Prostate gland (tissue), 2 donors: Measurements from ENCODE around the gene KCNJ13. TPM values are rescaled to one million over a fixed set of nuclear protein-coding genes. Genes with fewer than 3 reads are reported as not detected.

ENCODE experiments used
- DNase-seq: peaks from one replicate; pipeline ENCODE4 v3.0.0-alpha.2; 2019; ENCODE audit warnings: low spot score
- H3K27ac ChIP-seq, 2 donors: fragments of 200-600 bp; sonication (generic); 2 replicates each; pipeline ENCODE4 v1.5.1; 2017 to 2019
- H3K27me3 ChIP-seq: fragments of 200-600 bp; sonication (generic); replicated peaks from 2 replicates; pipeline ENCODE4 v1.5.1; 2019; ENCODE audit not compliant: insufficient read depth
- H3K36me3 ChIP-seq, 2 donors: fragments of 200-600 bp; sonication (generic); 1 replicate in 1 of 2; 2 replicates in 1 of 2; pipeline versions ENCODE4 v1.5.1 to v1.8.1; 2017 to 2019
- H3K4me1 ChIP-seq: fragments of 200-600 bp; sonication (generic); replicated peaks from 2 replicates; pipeline ENCODE4 v1.5.1; 2019
- H3K4me3 ChIP-seq, 2 donors: fragments of 200-600 bp; sonication (generic); 2 replicates each; pipeline ENCODE4 v1.5.1; 2017 to 2019
- H3K9me3 ChIP-seq: fragments of 200-600 bp; sonication (generic); 2 replicates; pipeline ENCODE4 v1.5.1; 2017
- CTCF ChIP-seq, 4 experiments: fragments of 200-600 bp in 2 of 4; fragments of 450-650 bp in 2 of 4; sonication (generic) in 2 of 4; IDR thresholded peaks; 1 replicate in 3 of 4; 2 replicates in 1 of 4; pipeline ENCODE4 v1.5.1; 2016 to 2019; ENCODE audit warnings: antibody characterized with exemption in 4 of 4, mild to moderate bottlenecking in 2 of 4, moderate library complexity in 2 of 4
- POLR2A ChIP-seq: fragments of 450-650 bp; IDR thresholded peaks from one replicate; pipeline ENCODE4 v1.6.1; 2016; ENCODE audit warnings: antibody characterized with exemption, mild to moderate bottlenecking
- POLR2AphosphoS5 ChIP-seq: sonication (generic); formaldehyde crosslinking; IDR thresholded peaks from one replicate; pipeline ENCODE4 v1.6.1; 2017; ENCODE audit warnings: antibody characterized with exemption
- WGBS: methylation state at CpG from one replicate; pipeline ENCODE4 v1.1.5; 2018; 5-methylcytosine and 5-hydroxymethylcytosine counted together
- intact Hi-C: fragments of 100-400 bp; cut with DNase I; formaldehyde crosslinking; loops from one replicate; pipeline ENCODE4 v1.14.2; 2022
- total RNA-seq, 2 donors: library from RNA; depleted of rRNA; stranded (reverse); fragments of >200 nt; gene quantifications; one replicate each; pipeline ENCODE4 v1.1.0, GENCODE V29; 2016

The KCNJ13 gene
- 1 to 10 TPM in 1 of 2 donors, under 1 TPM in 1; 0.32 to 3.5 TPM for total RNA-seq

GRCh38 chr2:232776435-232776834, at the start of gene KCNJ13:
Gene KCNJ13 (minus strand): TSS chr2:232776565. CDS start chr2:232771362, 5,203 bp downstream.
- Histone ChIP-seq H3K36me3 (no peaks in the 10 kb centered on the region), H3K9me3 (no peaks in the 10 kb centered on the region), H3K27me3 (no peaks in the 10 kb centered on the region), H3K4me3 (no peak within 1 kb of the TSS), H3K4me1 (no peaks in the 10 kb centered on the region), H3K27ac (no peak within 1 kb of the TSS)
- intact Hi-C loops = no loop called here
- DNase-seq = no peak
- TF ChIP-seq POLR2A = no peak
- TF ChIP-seq CTCF (IDR thresholded peaks at IDR 0.05) = no peak
- TF ChIP-seq POLR2AphosphoS5 = no peak
- 37% methylated on average over 1 of the region's 1 CpG for WGBS

GRCh38 chr2:232817756-232818155, 41.4 kb upstream of the KCNJ13 start:
- TF ChIP-seq CTCF (IDR thresholded peaks at IDR 0.05) (no peak), POLR2A (no peak), POLR2AphosphoS5 (no peak)
- intact Hi-C loops = no loop called here
- Histone ChIP-seq H3K4me1 (no peaks in the 10 kb centered on the region), H3K9me3 (no peaks in the 10 kb centered on the region), H3K36me3 (peaks cover 6 to 7% of the 10 kb centered on the region in 2 donors), H3K4me3 (no peak overlapping the region), H3K27ac (no peak overlapping the region), H3K27me3 (no peaks in the 10 kb centered on the region)
- 79% methylated on average over 3 of the region's 3 CpGs for WGBS
- no peak for DNase-seq

DNA sequence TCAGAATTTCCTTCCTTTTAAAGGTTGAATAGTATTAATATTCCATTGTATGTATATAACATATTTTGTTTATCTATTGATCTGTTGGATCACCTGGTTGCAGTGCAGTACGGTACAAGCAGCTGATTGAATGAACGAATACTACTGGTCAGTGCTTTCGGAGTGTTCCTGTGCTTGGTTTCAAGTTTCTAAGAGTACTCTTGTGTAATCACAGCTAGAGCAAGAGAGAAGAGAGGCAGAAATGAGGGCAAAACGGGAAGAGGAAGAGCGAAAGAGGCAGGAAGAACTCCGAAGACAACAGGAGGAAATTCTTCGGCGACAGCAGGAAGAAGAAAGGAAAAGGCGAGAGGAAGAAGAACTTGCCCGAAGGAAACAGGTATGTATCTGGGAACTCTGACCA, 40.3 kb upstream of the KCNJ13 start:
- H3K36me3 ChIP-seq = peaks cover 6 to 7% of the 10 kb centered on the region in 2 donors
- H3K27ac ChIP-seq = no peak overlapping the region
- WGBS = 84% methylated on average over 10 of the region's 10 CpGs

GRCh38 chr2:232815569-232815968, 39.2 kb upstream of the KCNJ13 start:
- no peaks in the 10 kb centered on the region for H3K27me3 ChIP-seq
- no peak for DNase-seq
- H3K9me3 ChIP-seq = no peaks in the 10 kb centered on the region
- intact Hi-C loops = no loop called here
- peaks cover 6 to 7% of the 10 kb centered on the region in 2 donors for H3K36me3 ChIP-seq
- H3K4me1 ChIP-seq = no peaks in the 10 kb centered on the region
- 95% methylated on average over 3 of the region's 3 CpGs for WGBS
- no peak for TF ChIP-seq CTCF (IDR thresholded peaks at IDR 0.05)
- TF ChIP-seq POLR2A = no peak
- TF ChIP-seq POLR2AphosphoS5 = no peak
- H3K27ac ChIP-seq = no peak overlapping the region
- no peak overlapping the region for H3K4me3 ChIP-seq

More for the DNA sequence above, 40.3 kb upstream of the KCNJ13 start:
- Histone ChIP-seq H3K27me3 (no peaks in the 10 kb centered on the region), H3K4me1 (no peaks in the 10 kb centered on the region), H3K4me3 (no peak overlapping the region), H3K9me3 (no peaks in the 10 kb centered on the region)
- TF ChIP-seq CTCF (IDR thresholded peaks at IDR 0.05) = no peak
- TF ChIP-seq POLR2A = no peak
- TF ChIP-seq POLR2AphosphoS5 = no peak
- no peak for DNase-seq
- intact Hi-C loops = no loop called here

DNA sequence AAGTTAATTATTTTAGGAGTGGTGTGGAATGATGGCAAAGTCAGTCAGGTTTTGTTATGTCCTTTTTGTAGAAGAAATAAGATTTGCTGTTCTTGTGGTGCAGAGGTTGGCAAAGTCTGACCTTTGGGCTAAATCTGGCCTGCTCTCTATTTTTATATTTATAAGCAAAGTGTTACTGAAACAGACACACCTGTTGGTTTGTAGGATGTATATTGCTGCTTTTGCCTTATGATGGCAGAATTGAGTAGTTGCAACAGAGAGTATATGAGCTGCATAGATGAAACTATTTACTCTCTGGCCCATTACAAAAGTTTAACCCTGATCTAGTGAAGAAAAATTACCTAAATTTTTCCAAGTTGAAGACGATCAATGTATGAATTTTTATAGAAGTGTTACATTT, 34.1 kb upstream of the KCNJ13 start:
- Histone ChIP-seq H3K4me1 (no peaks in the 10 kb centered on the region), H3K27me3 (no peaks in the 10 kb centered on the region), H3K4me3 (no peak overlapping the region), H3K36me3 (peaks cover under 1 to 14% of the 10 kb centered on the region in 2 donors), H3K27ac (no peak overlapping the region), H3K9me3 (no peaks in the 10 kb centered on the region)
- TF ChIP-seq POLR2AphosphoS5 (no peak), POLR2A (no peak), CTCF (IDR thresholded peaks at IDR 0.05) (no peak)
- 86% methylated on average over 1 of the region's 1 CpG for WGBS
- intact Hi-C loops = no loop called here
- no peak for DNase-seq
